T-helper 22 cell (primary cell): ENCODE measurements around the gene SYT1.
"Not testable (repeated sequence)": the region's sequence is repeated elsewhere in the genome, so short reads cannot be mapped to it uniquely, and the experiment has no call there.

ENCODE experiments used
- DNase-seq: peaks from one replicate; pipeline ENCODE4 v3.0.0-alpha.2; 2020; ENCODE audit warnings: low read depth

SYT1 gene

DNA sequence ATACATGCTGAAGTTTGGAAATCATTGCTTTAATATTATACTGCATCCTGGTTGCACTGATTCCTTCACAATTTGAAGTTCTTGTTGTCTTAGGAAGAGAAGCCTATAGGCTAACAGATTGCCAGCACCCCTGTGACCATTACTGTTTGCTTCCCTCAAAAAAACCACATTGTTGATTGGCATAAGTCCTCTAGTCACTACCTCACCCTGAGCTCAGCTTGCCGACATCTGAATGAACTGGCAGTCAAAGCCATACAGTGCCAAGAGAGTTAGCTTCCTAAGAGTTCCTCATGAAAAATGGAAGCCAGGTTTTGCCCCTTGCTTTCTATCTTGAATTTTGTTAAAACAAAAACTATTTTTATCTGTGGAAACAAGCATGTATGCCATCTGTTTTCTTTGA, 276.1 kb downstream of the SYT1 start:
- DNase-seq, result no peak

DNA sequence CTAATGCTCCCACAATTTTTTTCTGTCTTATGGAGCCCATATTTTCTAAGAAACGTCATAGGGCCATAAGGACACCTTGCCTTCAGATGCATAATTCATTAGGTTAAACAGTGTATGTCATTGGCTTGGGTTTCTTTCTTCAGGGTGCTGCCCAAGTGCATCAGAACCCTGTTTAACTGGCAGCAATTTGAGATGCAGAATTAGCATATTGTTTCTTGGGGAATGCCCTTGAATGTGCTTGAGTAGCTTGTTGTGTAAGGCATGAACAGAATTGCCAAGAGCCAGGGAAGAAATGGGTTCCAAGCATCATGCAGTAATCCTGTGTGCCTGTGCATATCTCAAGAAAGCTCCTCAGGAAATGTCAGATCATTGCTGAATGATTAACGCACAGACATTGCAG, 277.2 kb downstream of the SYT1 start:
- DNase-seq, result no peak

DNA sequence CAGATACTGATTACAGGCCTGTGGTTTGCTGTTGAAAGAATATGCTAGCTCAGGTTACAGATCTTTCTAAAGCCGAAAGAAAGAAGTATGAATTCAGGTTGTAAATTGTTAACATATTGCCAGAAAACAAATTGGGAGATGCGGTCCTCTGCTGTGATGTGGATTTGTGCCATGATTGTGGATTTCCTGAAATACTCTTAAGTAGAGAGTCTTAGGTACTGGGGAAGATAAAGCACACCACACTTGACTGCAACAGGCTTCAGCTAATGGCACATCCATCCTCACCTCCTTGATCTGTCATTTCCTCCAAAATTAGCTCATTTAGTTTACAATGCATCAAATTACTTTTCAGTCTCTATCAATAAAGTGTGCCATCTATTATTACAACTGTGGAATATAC, 279.2 kb downstream of the SYT1 start:
- no peak for DNase-seq

DNA sequence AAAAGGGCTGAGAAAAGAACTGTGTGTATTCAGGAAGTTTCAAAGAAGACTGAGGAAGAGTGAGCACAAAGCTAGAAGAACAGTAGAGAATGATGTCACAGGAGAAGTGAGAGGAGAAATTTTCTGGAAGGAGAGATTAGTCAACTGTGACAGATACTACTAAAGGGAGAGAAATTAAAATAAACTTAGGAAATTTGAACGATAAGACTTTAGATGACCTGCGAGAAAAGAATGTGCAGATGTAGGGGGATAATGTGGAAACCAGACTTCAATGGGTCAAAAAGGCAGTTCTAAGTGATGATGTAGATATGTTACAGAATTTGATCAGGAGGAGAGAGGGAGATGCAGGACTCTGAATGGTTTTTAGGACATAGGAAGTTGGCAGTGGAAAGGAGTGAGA, 287.4 kb downstream of the SYT1 start:
- no peak for DNase-seq

DNA sequence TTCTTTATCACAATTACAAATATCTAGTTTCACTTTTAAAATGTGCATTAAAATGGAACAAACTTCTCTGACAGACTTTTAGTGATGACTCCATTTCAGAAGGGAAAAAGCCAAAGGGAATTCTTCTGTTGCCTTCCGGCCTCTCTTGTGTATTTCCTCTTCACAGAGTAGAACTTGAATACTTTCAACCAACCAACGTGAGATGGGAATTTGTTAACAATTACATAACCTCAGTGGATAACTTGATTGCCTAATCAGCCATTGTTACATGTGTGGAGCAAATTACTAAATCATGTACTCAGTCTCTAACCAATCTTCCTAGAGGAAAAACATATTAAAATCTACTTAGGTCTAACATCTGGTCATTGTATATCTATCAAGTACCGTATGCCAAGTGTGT, 291.1 kb downstream of the SYT1 start:
- DNase-seq, result no peak

DNA sequence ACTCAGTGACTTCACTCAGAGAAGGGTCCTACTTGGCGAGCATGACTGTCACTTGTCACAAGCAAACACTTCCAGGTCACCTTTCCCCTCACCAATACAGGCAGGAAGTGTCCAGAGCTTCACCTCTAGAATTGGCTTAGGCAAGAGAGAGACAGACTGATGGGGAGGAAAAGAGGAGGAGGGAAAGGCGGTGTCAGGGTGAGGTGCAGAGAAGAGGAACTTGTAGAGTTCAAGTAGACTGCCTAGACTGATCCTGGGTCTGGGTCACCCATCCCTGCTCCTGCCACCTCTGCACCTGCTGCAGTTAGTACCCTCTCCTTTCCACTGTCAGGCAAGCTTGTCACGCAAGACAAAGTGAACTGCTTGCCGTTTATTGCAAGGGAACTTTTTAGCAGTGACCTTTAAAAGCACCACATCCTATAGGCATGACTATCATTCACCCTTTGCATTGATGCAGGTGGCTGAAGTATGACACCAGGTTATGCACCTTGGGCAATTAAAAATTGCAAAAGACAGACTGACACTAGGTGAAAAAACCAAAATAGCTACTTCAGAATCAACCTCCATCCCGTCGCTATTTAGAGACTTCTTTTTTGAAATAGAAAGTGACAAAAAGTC, 292.4 kb downstream of the SYT1 start:
- no peak for DNase-seq

DNA sequence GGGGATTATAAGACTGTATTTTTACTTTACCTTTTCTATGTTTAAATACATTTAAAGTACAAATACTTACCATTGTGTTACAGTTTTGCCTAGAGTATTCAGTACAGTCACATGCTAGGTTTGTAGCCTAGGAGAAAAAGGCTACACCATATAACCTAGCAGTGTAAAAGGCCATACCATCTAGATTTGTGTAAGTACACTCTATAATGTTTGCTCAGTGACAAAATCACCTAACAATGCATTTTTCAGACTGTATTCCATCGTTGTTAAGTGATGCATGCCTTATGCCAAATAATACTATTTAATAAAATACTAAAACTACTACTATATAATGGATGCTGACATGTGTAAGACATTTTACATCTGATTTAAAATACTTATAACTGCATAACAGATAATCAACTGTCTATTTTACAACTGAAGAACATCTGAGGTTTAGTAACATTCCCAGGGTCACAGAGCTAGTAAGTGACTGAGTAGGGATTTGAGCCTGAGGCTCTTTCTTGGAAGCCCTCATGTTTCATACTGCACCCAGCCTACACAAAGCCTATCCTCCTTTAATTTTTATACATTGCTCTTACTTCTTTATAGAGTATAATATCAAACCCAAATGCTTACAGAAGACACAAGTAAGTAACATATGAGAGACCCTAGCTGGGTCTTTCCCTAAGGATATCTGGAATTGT, 296.8 kb downstream of the SYT1 start:
- DNase-seq, result no peak

DNA sequence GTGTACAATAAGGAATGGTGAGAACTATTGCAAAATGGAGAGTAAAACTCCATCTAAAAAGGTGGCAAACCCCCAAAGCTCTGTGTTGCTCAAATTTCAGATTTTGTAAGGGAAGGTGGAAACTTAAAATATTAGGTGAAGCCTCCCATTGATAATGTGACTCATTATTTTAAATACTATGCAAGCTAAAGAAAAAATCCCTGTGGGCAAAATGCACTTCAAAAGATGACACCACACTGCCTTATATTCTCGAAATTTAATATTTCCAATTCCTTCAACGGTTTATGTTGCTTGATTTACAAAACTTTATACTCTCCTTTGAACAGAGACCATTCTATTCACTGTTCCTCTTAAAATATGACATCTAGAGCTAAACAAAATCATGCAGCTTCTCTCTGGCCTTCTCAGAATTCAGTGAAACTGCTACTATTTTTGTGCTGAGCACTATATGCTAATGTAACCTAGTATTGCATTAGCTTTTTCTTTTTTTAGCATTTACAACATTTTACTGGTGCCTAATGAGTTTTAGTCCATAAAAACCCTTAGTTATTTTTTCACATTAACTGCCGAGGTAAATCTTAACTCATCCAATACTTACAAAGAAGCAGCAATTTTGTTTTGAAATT, 297.7 kb downstream of the SYT1 start:
- no peak for DNase-seq

DNA sequence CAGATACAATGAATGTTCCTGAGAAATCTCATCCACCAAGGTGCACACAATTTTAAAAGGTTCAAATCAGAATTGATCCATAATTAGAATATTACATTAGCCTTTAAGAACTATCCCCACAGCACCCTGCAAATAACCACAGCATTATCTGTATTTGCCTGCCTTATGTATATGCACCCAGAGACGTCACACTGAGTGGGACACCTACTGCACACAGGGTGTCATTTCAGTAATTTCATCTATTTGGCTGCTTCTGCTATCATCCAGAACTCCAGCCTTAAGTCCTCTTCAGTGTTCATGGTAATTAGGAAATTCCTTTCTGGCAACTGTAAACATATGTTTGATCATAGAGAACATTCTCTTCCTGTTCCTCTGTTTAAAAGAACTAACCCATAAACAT, 298.4 kb downstream of the SYT1 start:
- no peak for DNase-seq

DNA sequence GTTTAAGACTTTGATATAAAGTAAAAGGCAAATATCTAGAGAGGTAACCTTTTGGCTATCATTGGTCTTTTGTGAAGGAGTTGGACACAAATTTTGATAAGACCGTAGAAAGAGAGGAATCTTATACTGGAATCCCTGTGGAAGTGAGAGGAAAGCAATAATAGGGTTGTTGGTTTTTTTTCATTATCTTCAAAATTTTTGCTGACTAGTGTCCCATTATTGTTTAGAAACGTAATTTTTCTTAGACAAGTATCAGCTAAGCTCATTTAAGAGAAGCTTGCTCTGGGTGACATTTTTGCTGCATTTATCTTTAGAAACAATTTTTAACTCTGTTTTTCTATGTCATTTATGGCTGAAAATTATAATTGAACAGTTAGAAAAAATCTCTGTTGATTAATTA, 300.3 kb downstream of the SYT1 start:
- DNase-seq, result no peak

DNA sequence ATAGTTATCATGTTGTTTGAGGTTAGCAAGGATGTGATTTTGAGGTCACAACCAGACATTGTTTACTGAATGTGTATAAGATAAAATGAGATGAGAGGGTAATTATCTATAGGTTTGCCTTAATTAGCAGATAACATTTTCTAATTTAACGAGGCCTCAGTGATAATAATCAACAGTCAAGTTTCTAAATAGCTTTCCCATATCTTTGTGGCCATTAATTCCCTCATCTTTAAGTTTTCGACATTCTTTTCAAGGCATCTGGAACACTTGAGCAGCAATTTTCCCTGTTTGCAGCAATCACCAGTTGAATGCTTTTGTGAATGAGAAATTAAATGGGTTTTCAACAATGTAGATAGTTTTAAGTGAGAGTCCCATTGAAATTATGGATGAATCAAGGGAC, 304.1 kb downstream of the SYT1 start:
- no peak for DNase-seq

DNA sequence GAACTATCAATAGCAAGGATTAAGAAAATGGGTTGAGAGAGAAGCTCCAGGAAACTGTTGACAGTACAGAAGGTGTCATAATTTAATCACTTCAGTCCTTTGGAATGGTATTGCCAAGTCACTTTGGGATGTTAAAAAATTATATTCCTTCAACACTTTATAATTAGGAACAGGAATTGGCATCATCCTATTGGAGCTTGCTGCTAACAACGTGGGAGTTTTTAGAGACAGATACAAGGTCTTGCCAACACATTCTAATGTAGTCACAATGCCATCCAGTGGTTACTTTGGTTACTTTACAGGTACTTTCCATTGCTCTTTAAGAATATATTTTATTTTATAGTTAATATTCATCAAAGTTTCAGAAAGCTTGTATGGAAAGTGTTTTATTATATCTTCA, 310.1 kb downstream of the SYT1 start:
- DNase-seq, result no peak

DNA sequence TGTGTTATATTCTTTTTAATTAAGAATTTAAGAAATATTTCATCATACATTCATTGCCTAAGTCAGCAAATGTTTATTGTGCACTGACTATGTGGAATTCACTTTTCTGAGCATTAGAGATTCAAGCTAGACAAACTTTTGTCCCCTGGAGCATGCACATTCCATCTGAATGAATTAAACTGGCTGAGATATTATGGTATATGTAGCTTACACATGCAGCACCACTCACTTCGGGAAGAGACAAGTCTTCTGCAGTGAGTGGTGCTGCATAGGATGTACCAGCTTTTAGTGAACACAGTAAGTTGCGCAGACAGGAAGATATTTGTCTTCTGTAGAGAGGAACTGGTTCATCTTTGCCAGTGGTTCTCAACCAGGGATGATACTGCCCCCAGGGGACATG, 318.4 kb downstream of the SYT1 start:
- no peak for DNase-seq

DNA sequence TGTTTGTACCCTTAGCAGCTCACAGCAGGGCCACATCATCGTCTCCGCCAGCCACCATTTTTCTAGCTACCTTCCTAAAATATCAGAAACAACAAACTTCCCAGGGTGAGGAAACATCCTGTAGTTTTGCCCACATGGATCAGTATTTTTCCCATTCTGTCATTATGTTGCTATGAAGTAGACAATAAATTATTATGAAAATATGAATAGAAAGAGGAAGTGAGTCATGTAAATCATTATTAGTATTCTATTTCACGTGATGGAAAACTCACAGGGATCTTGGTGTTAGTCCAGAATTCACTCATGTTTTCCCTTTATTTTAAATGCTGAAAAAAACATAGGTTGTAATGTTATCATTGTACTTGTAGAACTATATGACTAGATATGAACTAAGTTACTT, 319.4 kb downstream of the SYT1 start:
- no peak for DNase-seq

DNA sequence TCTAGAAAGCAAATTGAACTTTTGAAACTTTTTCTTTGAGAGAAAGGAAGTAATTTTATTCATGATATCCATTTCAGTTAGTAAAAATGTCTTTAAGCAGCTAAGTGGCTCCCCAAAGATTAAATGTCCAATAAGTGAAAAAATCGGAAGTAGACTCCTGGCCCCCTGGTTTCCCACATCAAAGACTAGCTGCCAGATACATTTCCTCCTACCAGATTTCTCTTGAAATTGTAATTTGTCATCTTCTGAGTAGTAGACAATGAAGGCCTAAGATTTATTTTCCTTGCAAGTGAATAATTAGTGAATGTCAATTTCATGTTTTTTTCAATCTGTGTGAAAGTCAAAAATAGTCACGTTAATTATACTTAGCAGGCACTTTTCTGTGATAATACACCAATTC, 321.9 kb downstream of the SYT1 start:
- no peak for DNase-seq

DNA sequence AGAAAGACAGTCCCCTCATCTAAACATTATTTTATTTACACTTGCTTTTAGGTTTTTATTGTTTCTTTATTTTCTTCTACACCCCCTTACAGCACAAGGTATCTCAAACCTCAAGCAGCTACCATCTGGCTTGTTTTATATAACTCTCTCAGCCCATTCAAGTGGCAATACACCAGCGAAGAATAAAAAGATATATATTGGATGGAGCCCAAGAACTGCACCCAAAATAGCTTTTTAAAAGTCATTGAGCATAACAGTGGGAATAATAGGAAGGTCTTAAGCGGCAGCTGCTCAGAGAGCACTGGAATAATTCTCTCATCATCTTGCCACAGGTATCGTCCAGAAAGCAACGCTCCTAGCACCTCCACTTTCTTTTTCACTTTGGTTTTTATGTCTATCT, 322.5 kb downstream of the SYT1 start:
- DNase-seq, result no peak

DNA sequence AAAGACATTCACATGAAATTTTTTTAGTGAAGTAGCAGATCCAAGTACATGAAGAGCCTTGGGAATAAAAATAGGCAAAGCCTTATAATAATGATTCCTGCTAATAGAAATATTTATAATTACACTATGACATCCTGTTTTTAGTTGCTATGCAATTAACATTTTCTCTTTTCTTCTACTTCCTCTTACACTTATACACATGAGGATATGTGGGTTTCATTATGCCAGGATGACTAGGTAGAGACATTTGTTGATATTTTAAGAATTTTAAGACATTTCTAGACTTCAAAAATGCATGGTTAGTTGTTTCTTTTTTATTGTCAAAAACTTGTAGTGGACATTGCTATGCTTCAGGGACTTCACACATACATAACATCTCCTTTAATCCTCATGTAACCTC, 326.8 kb downstream of the SYT1 start:
- no peak for DNase-seq

DNA sequence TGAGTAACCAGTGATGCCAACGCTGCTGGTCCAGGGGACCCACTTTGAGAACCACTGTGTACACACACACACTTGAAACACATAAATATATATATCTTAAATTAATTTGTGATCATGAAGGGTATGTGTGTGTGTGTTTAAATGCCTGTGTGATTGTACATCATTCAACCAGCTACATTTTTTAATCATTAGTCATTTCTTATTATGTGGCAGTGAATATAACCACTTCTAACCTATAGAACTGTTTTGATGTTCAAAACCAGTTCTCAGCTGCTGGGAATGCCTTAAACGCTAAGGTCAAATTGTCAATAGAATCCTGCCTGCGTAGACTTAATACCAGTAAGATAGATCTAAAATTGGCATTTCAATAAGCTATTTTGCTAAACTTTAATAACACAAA, 330.0 kb downstream of the SYT1 start:
- no peak for DNase-seq

DNA sequence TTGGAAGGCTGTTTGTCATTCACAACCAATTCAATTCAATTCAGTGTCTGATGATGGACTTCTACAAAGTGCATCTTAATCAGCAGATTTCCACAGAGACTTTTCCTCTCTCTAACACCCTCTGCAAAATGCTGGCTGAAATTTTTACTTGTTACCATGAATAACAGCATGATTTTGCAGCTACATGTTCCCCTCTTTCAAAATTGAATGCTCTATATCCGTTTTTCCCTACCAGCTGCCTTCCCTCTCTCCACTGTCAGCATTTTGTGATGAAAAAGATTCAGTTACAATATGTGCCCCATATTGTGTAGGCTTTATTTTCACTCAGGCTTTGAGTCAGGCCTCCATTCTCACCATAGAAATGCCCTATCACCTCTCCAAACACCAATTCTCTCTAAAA, 334.6 kb downstream of the SYT1 start:
- DNase-seq, result no peak

DNA sequence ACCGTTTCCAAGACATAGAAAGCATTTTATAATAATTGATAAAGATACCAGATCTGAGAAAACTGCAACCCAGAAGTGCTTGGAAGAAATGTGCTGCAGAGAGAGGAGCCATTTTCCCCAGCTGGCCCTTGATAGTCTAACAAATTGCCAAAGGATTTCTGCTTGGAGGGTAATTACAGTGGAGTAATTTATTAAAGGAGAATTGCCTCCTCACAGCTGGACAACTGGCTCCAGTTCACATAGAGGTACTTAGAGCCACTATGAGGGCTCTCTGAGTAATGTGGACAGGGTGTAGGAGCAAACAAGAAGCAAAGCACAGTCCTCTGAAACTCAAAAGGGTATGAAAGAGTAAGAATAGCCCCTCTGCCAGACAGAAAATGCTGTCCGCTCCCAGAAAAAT, 335.6 kb downstream of the SYT1 start:
- no peak for DNase-seq

DNA sequence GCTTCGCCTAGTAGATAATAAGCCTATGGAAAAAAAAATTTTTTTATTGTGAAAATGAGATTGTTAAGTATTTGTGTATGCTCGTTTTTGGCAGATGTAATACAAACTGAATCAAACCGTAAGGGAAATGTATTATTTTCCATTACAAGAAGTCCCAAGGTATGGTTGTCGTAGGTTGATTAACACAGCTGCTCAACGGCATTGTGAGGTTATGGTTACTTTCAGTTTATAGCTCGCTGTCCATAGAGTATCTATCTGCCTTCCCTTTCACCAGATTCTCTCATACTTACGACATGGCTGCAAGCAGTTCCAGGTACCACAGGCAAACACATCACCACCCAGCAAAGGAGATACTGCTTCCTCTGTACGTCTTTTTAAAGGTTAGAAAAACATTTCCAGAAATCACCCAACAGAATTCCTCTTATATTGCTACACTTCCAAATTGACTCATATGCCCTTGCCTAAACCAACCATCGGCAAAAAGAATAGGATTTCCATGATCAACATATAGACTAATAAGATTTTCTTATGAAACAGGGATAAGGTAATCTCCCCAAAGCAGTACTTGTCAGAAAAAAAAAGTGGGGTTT, 338.6 kb downstream of the SYT1 start:
- DNase-seq, result no peak

DNA sequence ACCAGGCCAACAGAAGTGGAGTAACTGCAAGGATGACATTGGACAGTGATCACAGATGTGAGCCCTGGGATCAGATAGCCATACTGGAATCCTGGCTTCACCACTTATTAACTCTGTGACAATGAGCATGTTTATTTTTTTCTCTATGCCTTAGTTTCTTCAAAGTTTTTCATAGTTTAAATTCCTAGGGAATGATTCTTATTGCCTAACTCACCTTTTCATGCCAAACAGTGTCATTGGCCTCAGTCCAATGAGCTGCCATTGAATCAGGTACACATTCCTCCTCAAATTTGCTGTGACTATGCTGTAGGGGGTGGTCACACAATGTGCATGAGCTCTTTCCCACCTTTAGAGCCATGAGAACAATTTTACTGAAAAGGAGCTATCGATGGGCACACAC, 342.3 kb downstream of the SYT1 start:
- no peak for DNase-seq

DNA sequence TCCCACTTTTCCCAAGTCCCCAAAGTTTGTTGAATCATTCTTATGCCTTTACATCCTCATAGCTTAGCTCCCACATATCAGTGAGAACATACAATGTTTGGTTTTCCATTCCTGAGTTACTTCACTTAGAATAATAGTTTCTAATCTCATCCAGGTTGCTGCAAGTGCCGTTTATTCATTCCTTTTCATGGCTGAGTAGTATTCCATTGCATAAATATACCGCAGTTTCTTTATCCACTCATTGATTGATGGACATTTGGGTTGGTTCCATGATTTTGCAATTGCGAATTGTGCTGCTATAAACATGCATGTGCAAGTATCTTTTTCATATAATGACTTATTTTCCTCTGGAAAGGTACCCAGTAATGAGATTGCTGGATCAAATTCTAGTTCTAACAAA, 345.8 kb downstream of the SYT1 start:
- not testable (repeated sequence) for DNase-seq

DNA sequence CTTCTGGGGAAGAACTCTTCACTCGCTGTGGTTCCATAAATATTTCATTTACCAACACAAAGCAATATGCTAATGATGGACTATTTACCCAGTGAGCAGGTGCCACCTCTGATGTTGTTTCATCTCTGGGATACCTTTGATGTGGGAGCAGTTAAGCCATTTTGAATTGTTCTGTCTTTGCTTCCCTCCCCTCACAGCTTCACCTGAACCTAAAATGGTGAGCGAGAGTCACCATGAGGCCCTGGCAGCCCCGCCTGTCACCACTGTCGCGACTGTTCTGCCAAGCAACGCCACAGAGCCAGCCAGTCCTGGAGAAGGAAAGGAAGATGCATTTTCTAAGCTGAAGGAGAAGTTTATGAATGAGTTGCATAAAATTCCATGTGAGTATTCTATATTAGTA, 352.7 kb downstream of the SYT1 start:
- DNase-seq, result no peak
